ENCODE data around the gene MKNK2. TPM values are rescaled to one million over a fixed set of nuclear protein-coding genes. Genes with fewer than 3 reads are reported as not detected.

Gene MKNK2
- total and polyA plus RNA-seq, 10 of the 15 experiments (the other 5 are each of a cell fraction or from before 2014, with no cell fraction given): 9.6 to 365 (median 69.9) TPM

- TF ChIP-seq, protein P1, sequence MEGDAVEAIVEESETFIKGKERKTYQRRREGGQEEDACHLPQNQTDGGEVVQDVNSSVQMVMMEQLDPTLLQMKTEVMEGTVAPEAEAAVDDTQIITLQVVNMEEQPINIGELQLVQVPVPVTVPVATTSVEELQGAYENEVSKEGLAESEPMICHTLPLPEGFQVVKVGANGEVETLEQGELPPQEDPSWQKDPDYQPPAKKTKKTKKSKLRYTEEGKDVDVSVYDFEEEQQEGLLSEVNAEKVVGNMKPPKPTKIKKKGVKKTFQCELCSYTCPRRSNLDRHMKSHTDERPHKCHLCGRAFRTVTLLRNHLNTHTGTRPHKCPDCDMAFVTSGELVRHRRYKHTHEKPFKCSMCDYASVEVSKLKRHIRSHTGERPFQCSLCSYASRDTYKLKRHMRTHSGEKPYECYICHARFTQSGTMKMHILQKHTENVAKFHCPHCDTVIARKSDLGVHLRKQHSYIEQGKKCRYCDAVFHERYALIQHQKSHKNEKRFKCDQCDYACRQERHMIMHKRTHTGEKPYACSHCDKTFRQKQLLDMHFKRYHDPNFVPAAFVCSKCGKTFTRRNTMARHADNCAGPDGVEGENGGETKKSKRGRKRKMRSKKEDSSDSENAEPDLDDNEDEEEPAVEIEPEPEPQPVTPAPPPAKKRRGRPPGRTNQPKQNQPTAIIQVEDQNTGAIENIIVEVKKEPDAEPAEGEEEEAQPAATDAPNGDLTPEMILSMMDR (IDR thresholded peaks at IDR 0.05 in 2 of 3, conservative IDR thresholded peaks at IDR 0.05 in 1 of 3; ENCODE audit: control insufficient read depth in 2 of 3, extremely low read depth in 1 of 3, insufficient read depth in 1 of 3, low read depth in 3 of 3, low read length in 3 of 3): no peak
- TF ChIP-seq PBX3 (IDR thresholded peaks at IDR 0.05; ENCODE audit: insufficient replicate concordance, low read depth, low read length): no peak
- TF ChIP-seq NR2C1 (IDR thresholded peaks at IDR 0.05): no peak
- TF ChIP-seq BCL11A (IDR thresholded peaks at IDR 0.05; ENCODE audit: low read depth, low read length): no peak
- no peak for TF ChIP-seq MTA3 (IDR thresholded peaks at IDR 0.05; ENCODE audit: borderline replicate concordance, low read length)
- 0 out of 2 replicates have a peak, but pooled peaks have one; percentile 19 for TF ChIP-seq SIN3A (IDR thresholded peaks at IDR 0.05; ENCODE audit: low read depth, low read length)
- TF ChIP-seq STAT3 (IDR thresholded peaks at IDR 0.05; ENCODE audit: low read depth, low read length): no peak
- TF ChIP-seq FOXK2 (IDR thresholded peaks at IDR 0.05): no peak
- TF ChIP-seq, protein P2, sequence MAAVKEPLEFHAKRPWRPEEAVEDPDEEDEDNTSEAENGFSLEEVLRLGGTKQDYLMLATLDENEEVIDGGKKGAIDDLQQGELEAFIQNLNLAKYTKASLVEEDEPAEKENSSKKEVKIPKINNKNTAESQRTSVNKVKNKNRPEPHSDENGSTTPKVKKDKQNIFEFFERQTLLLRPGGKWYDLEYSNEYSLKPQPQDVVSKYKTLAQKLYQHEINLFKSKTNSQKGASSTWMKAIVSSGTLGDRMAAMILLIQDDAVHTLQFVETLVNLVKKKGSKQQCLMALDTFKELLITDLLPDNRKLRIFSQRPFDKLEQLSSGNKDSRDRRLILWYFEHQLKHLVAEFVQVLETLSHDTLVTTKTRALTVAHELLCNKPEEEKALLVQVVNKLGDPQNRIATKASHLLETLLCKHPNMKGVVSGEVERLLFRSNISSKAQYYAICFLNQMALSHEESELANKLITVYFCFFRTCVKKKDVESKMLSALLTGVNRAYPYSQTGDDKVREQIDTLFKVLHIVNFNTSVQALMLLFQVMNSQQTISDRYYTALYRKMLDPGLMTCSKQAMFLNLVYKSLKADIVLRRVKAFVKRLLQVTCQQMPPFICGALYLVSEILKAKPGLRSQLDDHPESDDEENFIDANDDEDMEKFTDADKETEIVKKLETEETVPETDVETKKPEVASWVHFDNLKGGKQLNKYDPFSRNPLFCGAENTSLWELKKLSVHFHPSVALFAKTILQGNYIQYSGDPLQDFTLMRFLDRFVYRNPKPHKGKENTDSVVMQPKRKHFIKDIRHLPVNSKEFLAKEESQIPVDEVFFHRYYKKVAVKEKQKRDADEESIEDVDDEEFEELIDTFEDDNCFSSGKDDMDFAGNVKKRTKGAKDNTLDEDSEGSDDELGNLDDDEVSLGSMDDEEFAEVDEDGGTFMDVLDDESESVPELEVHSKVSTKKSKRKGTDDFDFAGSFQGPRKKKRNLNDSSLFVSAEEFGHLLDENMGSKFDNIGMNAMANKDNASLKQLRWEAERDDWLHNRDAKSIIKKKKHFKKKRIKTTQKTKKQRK (IDR thresholded peaks at IDR 0.05; ENCODE audit: low read depth, low read length): no peak
- peak; percentile 46; the same call in 1 of the 2 replicates for TF ChIP-seq LARP7 (IDR thresholded peaks at IDR 0.05)
- no peak for TF ChIP-seq RAD51 (IDR thresholded peaks at IDR 0.05)
These were observed 574 bp downstream of the MKNK2 start (continued) for GRCh38 chr19:2050349-2050990.
